AG04450 (cell line): ENCODE data around the gene MEX3C. TPM values are rescaled to one million over a fixed set of nuclear protein-coding genes. Genes with fewer than 3 reads are reported as not detected.

Experiments
- CTCF ChIA-PET: fragments of 300-600, 350-600 bp; formaldehyde crosslinking; extraction: SDS; loops from one replicate; lab custom pipeline; 2022; ENCODE audit warnings: antibody characterized with exemption, inconsistent platforms; lab: Charles Lee
- POLR2A ChIA-PET: fragments of 350-600 bp; formaldehyde crosslinking; extraction: SDS; loops from one replicate; lab custom pipeline; 2021; ENCODE audit warnings: antibody characterized with exemption, inconsistent platforms; lab: Yijun Ruan, JAX
- DNase-seq: peaks from one replicate; pipeline ENCODE4 v3.0.0-alpha.2; 2011; ENCODE audit warnings: low read depth, low spot score
- H3K27ac ChIP-seq: one replicate; pipeline ENCODE4 v1.5.1; 2012; ENCODE audit warnings: low read depth, low read length, control low read depth
- H3K27me3 ChIP-seq: one replicate; pipeline ENCODE4 v1.6.0; 2012; ENCODE audit warnings: low read length; ENCODE audit not compliant: control insufficient read depth, insufficient read depth
- H3K4me3 ChIP-seq: 2 replicates; pipeline ENCODE4 v1.5.1; 2011; ENCODE audit warnings: mild to moderate bottlenecking, low read depth, low read length, control low read depth
- H3K9me3 ChIP-seq: 2 replicates; pipeline ENCODE4 v1.5.1; 2012; ENCODE audit warnings: low read length; ENCODE audit not compliant: control insufficient read depth, insufficient read depth
- CTCF ChIP-seq: IDR thresholded peaks from 2 replicates; pipeline ENCODE4 v1.5.1; 2011; ENCODE audit warnings: low read depth, low read length, control low read depth, inconsistent platforms
- polyA plus RNA-seq: library from polyadenylated mRNA; depleted of rRNA; stranded (reverse); fragments of >200 nt; gene quantifications from 2 replicates; pipeline ENCODE4 v1.2.3, GENCODE V29; 2011

Gene MEX3C
- polyA plus RNA-seq, 1 experiment, result 69.7 TPM

GRCh38 chr18:51212606-51213005, 15.1 kb upstream of the MEX3C start:
- no peak for TF ChIP-seq CTCF
- POLR2A ChIA-PET, result no interaction called here

GRCh38 chr18:51211552-51211951, 14.1 kb upstream of the MEX3C start:
- Histone ChIP-seq H3K27ac (no peak overlapping the region), H3K9me3 (no peaks in the 10 kb centered on the region), H3K27me3 (no peaks in the 10 kb centered on the region), H3K4me3 (no peak overlapping the region)
- POLR2A ChIA-PET, result no interaction called here
- TF ChIP-seq CTCF, result no peak
- no peak for DNase-seq
- CTCF ChIA-PET, result no interaction called here

More at GRCh38 chr18:51212606-51213005, 15.1 kb upstream of the MEX3C start:
- CTCF ChIA-PET, result no interaction called here
- Histone ChIP-seq H3K27me3 (no peaks in the 10 kb centered on the region), H3K4me3 (no peak overlapping the region), H3K9me3 (no peaks in the 10 kb centered on the region), H3K27ac (no peak overlapping the region)
- DNase-seq, result no peak

GRCh38 chr18:51196811-51197660, 445 bp downstream of the MEX3C start:
- TF ChIP-seq CTCF, result no peak
- POLR2A ChIA-PET, result interaction anchor here (0.5 to 2.0 kb wide), 9 partner anchors 15 to 318 kb away, joined by 3 to 7 read pairs (median 4); partner anchors contain the start of genes ME2 and SMAD4
- no peak for DNase-seq
- CTCF ChIA-PET, result interaction anchor here (0.6 to 1.6 kb wide), 9 partner anchors 9 to 317 kb away, joined by 3 to 9 read pairs (median 3); no protein-coding TSS in a partner anchor
- H3K27me3 ChIP-seq, result no peaks in the 10 kb centered on the region
- peaks cover 10% of the 10 kb centered on the region; the same call in 1 of the 2 replicates for H3K9me3 ChIP-seq
- H3K4me3 ChIP-seq, result peak overlapping the region; percentile 90
- peak overlapping the region; percentile 89 for H3K27ac ChIP-seq

GRCh38 chr18:51196118-51196810, 1.2 kb downstream of the MEX3C start:
- no peak for DNase-seq
- Histone ChIP-seq H3K27me3 (no peaks in the 10 kb centered on the region), H3K27ac (peak overlapping the region; percentile 87), H3K4me3 (peak overlapping the region; percentile 90), H3K9me3 (peaks cover 10% of the 10 kb centered on the region; the same call in 1 of the 2 replicates)
- CTCF ChIA-PET, result no interaction called here
- TF ChIP-seq CTCF, result 0 out of 2 replicates have a peak, but pooled peaks have one; percentile 1
- POLR2A ChIA-PET, result interaction anchor here (1.0 kb wide), 1 partner anchor 32 kb away, joined by 3 read pairs; no protein-coding TSS in a partner anchor
